SU-DHL-6 (cell line): Measurements from ENCODE around the gene CCDC170.

Experiments
- EZH2phosphoT487 ChIP-seq: fragments of 200-600 bp; sonication (generic), shearing (Covaris generic); conservative IDR thresholded peaks from 2 replicates; pipeline ENCODE4 v1.6.1; 2018; ENCODE audit warnings: mild to moderate bottlenecking, antibody characterized with exemption, low read length, moderate library complexity, mixed read lengths
- TF ChIP-seq, protein P1 (sequence below): fragments of 200-600 bp; sonication (generic); IDR thresholded peaks from one replicate; pipeline ENCODE4 v1.5.1; 2017; ENCODE audit warnings: antibody characterized with exemption, mild to moderate bottlenecking, low read length, moderate library complexity; ENCODE audit not compliant: insufficient read depth, poor library complexity, severe bottlenecking

DNA sequence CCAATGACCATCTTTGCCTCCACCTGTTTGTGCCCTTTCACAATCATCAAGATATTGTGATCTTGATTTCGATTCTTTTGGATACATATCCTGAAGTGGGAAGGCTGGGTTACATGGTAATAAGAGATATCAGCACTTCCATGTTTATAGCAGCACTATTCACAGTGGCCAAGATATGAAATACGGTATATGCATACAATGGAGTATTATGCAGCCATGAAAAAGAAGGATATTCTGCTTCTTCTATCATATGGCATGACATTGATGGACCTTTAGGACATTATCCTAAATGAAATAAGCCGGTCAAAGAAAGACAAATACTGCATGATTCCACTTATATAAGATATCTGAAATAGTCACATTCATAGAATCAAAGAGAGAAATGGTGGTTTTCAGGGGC lies 144.0 kb downstream of the CCDC170 start:
- TF ChIP-seq, protein P1, sequence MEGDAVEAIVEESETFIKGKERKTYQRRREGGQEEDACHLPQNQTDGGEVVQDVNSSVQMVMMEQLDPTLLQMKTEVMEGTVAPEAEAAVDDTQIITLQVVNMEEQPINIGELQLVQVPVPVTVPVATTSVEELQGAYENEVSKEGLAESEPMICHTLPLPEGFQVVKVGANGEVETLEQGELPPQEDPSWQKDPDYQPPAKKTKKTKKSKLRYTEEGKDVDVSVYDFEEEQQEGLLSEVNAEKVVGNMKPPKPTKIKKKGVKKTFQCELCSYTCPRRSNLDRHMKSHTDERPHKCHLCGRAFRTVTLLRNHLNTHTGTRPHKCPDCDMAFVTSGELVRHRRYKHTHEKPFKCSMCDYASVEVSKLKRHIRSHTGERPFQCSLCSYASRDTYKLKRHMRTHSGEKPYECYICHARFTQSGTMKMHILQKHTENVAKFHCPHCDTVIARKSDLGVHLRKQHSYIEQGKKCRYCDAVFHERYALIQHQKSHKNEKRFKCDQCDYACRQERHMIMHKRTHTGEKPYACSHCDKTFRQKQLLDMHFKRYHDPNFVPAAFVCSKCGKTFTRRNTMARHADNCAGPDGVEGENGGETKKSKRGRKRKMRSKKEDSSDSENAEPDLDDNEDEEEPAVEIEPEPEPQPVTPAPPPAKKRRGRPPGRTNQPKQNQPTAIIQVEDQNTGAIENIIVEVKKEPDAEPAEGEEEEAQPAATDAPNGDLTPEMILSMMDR = no peak
- TF ChIP-seq EZH2phosphoT487 = no peak
